GM18861 (cell line): ENCODE results near the gene HTR7.
A peak's percentile ranks its signal among the peaks of the same experiment; 100 is the strongest.

Experiments used
- ATAC-seq: cut with Tn5 transposase; IDR thresholded peaks from one replicate; pipeline ENCODE4 v1.9.1; 2021; ENCODE audit not compliant: unreplicated experiment

The HTR7 gene

GRCh38 chr10:90806677-90807076, 51.2 kb downstream of the HTR7 start:
- ATAC-seq = no peak

GRCh38 chr10:90805206-90805605, 52.6 kb downstream of the HTR7 start:
- ATAC-seq = no peak

- ATAC-seq = no peak
Observed at GRCh38 chr10:90804354-90804753, 53.5 kb downstream of the HTR7 start.

GRCh38 chr10:90801608-90802007, 56.2 kb downstream of the HTR7 start:
- ATAC-seq = no peak

GRCh38 chr10:90800232-90800796, 57.5 kb downstream of the HTR7 start:
- no peak for ATAC-seq

GRCh38 chr10:90799172-90799571, 58.7 kb downstream of the HTR7 start:
- no peak for ATAC-seq

GRCh38 chr10:90798482-90798881, 59.4 kb downstream of the HTR7 start:
- ATAC-seq = no peak

GRCh38 chr10:90790422-90790821, 67.4 kb downstream of the HTR7 start:
- no peak for ATAC-seq

- ATAC-seq = no peak
Observed at GRCh38 chr10:90788968-90789367, 68.9 kb downstream of the HTR7 start.

GRCh38 chr10:90788199-90788491, 69.7 kb downstream of the HTR7 start:
- no peak for ATAC-seq

- no peak for ATAC-seq
Observed at GRCh38 chr10:90787393-90788198, 70.2 kb downstream of the HTR7 start.

- no peak for ATAC-seq
Observed at GRCh38 chr10:90785782-90786181, 72.1 kb downstream of the HTR7 start.

- no peak for ATAC-seq
Observed at GRCh38 chr10:90784771-90785170, 73.1 kb downstream of the HTR7 start.

GRCh38 chr10:90780488-90780887, 77.4 kb downstream of the HTR7 start:
- ATAC-seq = no peak

- no peak for ATAC-seq
Observed at GRCh38 chr10:90779548-90779947, 78.3 kb downstream of the HTR7 start.

- ATAC-seq = no peak
Observed at GRCh38 chr10:90777621-90778020, 80.2 kb downstream of the HTR7 start.

- ATAC-seq = no peak
Observed at GRCh38 chr10:90775351-90776028, 82.3 kb downstream of the HTR7 start.

GRCh38 chr10:90769946-90770841, 87.6 kb downstream of the HTR7 start:
- ATAC-seq = no peak

GRCh38 chr10:90751107-90751997, 106.5 kb downstream of the HTR7 start:
- ATAC-seq = peak; percentile 61

- no peak for ATAC-seq
Observed at GRCh38 chr10:90746829-90747228, 111.0 kb downstream of the HTR7 start.
